Neural progenitor cell (in vitro differentiated cells): ENCODE data around the gene REEP3. TPM values are rescaled to one million over a fixed set of nuclear protein-coding genes. Genes with fewer than 3 reads are reported as not detected.

Experiments used
- DNase-seq: peaks from one replicate; pipeline ENCODE4 v3.0.0-alpha.2; 2016; ENCODE audit warnings: low spot score
- H2AFZ ChIP-seq: fragments of 200-600 bp; sonication (generic); replicated peaks from 2 replicates; pipeline ENCODE4 v1.6.1; 2016; ENCODE audit warnings: antibody characterized with exemption
- H3F3A ChIP-seq: fragments of 200-600 bp; sonication (generic); 2 replicates; pipeline ENCODE4 v1.6.1; 2016; ENCODE audit warnings: antibody characterized with exemption, low read depth
- H3K27ac ChIP-seq: fragments of 200-600 bp; sonication (generic); 2 replicates; pipeline ENCODE4 v1.5.1; 2016; ENCODE audit warnings: mild to moderate bottlenecking
- H3K27me3 ChIP-seq: fragments of 200-600 bp; sonication (generic); 2 replicates; pipeline ENCODE4 v1.6.1; 2016; ENCODE audit warnings: mild to moderate bottlenecking, moderate library complexity
- H3K36me3 ChIP-seq: fragments of 200-600 bp; sonication (generic); 2 replicates; pipeline ENCODE4 v1.5.1; 2016
- H3K4me1 ChIP-seq: fragments of 200-600 bp; sonication (generic); 2 replicates; pipeline ENCODE4 v1.6.1; 2016; ENCODE audit warnings: mixed run types
- H3K4me2 ChIP-seq: fragments of 200-600 bp; sonication (generic); 2 replicates; pipeline ENCODE4 v1.6.1; 2016
- H3K4me3 ChIP-seq: fragments of 200-600 bp; sonication (generic); 2 replicates; pipeline ENCODE4 v1.5.1; 2016
- H3K79me2 ChIP-seq: fragments of 200-600 bp; sonication (generic); 2 replicates; pipeline ENCODE4 v1.6.1; 2016; ENCODE audit warnings: low read depth
- H3K9ac ChIP-seq: fragments of 200-600 bp; sonication (generic); 2 replicates; pipeline ENCODE4 v1.6.1; 2016
- H3K9me3 ChIP-seq: fragments of 200-600 bp; sonication (generic); 2 replicates; pipeline ENCODE4 v1.5.1; 2016; ENCODE audit warnings: low read depth
- H4K20me1 ChIP-seq: fragments of 200-600 bp; sonication (generic); 2 replicates; pipeline ENCODE4 v1.6.1; 2016; ENCODE audit warnings: low read depth
- H3K27ac Mint-ChIP-seq: 3 replicates; pipeline ENCODE4 v1.8.0; 2021; ENCODE audit warnings: mixed read lengths
- H3K27me3 Mint-ChIP-seq: 2 replicates; pipeline ENCODE4 v1.8.0; 2022; ENCODE audit warnings: low read depth, mild to moderate bottlenecking, inconsistent platforms, moderate library complexity, mixed read lengths; ENCODE audit not compliant: insufficient read depth
- H3K36me3 Mint-ChIP-seq: 3 replicates; pipeline ENCODE4 v1.8.0; 2021; ENCODE audit warnings: mixed read lengths
- H3K4me1 Mint-ChIP-seq: 3 replicates; pipeline ENCODE4 v1.8.0; 2021; ENCODE audit warnings: mixed read lengths
- H3K4me3 Mint-ChIP-seq: 3 replicates; pipeline ENCODE4 v1.8.0; 2021; ENCODE audit warnings: mild to moderate bottlenecking, moderate library complexity, mixed read lengths
- H3K9me3 Mint-ChIP-seq: 3 replicates; pipeline ENCODE4 v1.8.0; 2020; ENCODE audit warnings: mixed read lengths
- EZH2 ChIP-seq: fragments of 200-600 bp; sonication (generic); IDR thresholded peaks from 2 replicates; pipeline ENCODE4 v1.6.1; 2017; ENCODE audit warnings: antibody characterized with exemption, mild to moderate bottlenecking, moderate library complexity
- EZH2phosphoT487 ChIP-seq: fragments of 200-600 bp; sonication (generic); IDR thresholded peaks from 2 replicates; pipeline ENCODE4 v1.6.1; 2017; ENCODE audit warnings: antibody characterized with exemption
- total RNA-seq: library from RNA; depleted of rRNA; stranded (reverse); fragments of >200 nt; gene quantifications from 2 replicates; pipeline ENCODE4 v1.2.3, GENCODE V29; 2015; ENCODE audit warnings: low replicate concordance
- TF ChIP-seq, protein P1 (sequence below): fragments of 200-600 bp; sonication (generic); IDR thresholded peaks from 2 replicates; pipeline ENCODE4 v1.5.1; 2017; ENCODE audit warnings: antibody characterized with exemption, mild to moderate bottlenecking

REEP3 gene
- total RNA-seq, 1 donor from 2014 or later, result 42.0 TPM

DNA sequence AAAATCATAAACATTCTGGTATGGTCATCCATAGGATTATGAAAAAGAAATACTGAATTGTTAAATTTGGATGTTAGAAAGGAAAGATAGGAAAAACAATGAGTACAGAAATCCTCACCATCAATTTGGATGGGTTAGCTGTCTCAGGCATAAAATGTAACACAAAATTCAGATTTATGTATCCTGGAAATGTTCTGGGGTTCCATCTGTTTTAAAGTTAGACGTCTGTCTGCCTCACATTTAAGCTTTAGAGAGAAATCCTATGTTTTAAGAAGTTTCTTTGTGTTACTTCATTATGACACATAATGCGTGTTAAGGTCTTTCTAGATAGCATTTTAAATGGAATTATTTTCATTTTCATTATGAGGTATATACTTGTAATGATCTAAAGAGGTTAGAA lies 103.5 kb downstream of the REEP3 start:
- TF ChIP-seq EZH2phosphoT487 (no peak), EZH2 (no peak)
- TF ChIP-seq, protein P1, sequence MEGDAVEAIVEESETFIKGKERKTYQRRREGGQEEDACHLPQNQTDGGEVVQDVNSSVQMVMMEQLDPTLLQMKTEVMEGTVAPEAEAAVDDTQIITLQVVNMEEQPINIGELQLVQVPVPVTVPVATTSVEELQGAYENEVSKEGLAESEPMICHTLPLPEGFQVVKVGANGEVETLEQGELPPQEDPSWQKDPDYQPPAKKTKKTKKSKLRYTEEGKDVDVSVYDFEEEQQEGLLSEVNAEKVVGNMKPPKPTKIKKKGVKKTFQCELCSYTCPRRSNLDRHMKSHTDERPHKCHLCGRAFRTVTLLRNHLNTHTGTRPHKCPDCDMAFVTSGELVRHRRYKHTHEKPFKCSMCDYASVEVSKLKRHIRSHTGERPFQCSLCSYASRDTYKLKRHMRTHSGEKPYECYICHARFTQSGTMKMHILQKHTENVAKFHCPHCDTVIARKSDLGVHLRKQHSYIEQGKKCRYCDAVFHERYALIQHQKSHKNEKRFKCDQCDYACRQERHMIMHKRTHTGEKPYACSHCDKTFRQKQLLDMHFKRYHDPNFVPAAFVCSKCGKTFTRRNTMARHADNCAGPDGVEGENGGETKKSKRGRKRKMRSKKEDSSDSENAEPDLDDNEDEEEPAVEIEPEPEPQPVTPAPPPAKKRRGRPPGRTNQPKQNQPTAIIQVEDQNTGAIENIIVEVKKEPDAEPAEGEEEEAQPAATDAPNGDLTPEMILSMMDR, result no peak
- Mint-ChIP-seq H3K4me1 (peaks cover 29% of the 10 kb centered on the region), H3K27me3 (no peaks in the 10 kb centered on the region), H3K4me3 (no peak overlapping the region), H3K27ac (no peak overlapping the region), H3K9me3 (no peaks in the 10 kb centered on the region), H3K36me3 (peaks cover 7% of the 10 kb centered on the region)
- no peak overlapping the region for H3K4me2 ChIP-seq
- H3K4me3 ChIP-seq, result no peak overlapping the region
- no peak for DNase-seq
- H2AFZ ChIP-seq, result no peak overlapping the region
- H3K9ac ChIP-seq, result no peak overlapping the region
- H3F3A ChIP-seq, result peaks cover 26% of the 10 kb centered on the region
- H4K20me1 ChIP-seq, result no peaks in the 10 kb centered on the region
- H3K27me3 ChIP-seq, result no peaks in the 10 kb centered on the region
- no peak overlapping the region for H3K27ac ChIP-seq
- H3K36me3 ChIP-seq, result no peaks in the 10 kb centered on the region
- H3K79me2 ChIP-seq, result no peaks in the 10 kb centered on the region
- H3K4me1 ChIP-seq, result peaks cover 19% of the 10 kb centered on the region
- no peaks in the 10 kb centered on the region for H3K9me3 ChIP-seq

GRCh38 chr10:63627396-63627795 lies 106.2 kb downstream of the REEP3 start:
- Histone ChIP-seq H3K9ac (no peak overlapping the region), H3K79me2 (no peaks in the 10 kb centered on the region), H3K27ac (no peak overlapping the region), H3K9me3 (no peaks in the 10 kb centered on the region), H4K20me1 (no peaks in the 10 kb centered on the region), H3K4me1 (peaks cover 25% of the 10 kb centered on the region), H3K27me3 (no peaks in the 10 kb centered on the region), H3K4me2 (no peak overlapping the region), H2AFZ (no peak overlapping the region), H3F3A (peaks cover 41% of the 10 kb centered on the region), H3K36me3 (no peaks in the 10 kb centered on the region), H3K4me3 (no peak overlapping the region)
- no peaks in the 10 kb centered on the region for H3K9me3 Mint-ChIP-seq
- no peak for TF ChIP-seq EZH2
- TF ChIP-seq, protein P1, result no peak
- TF ChIP-seq EZH2phosphoT487, result no peak
- H3K36me3 Mint-ChIP-seq, result peaks cover under 1% of the 10 kb centered on the region
- H3K27me3 Mint-ChIP-seq, result peaks cover 2% of the 10 kb centered on the region
- H3K4me1 Mint-ChIP-seq, result peaks cover 39% of the 10 kb centered on the region
- peak overlapping the region; percentile 83 for H3K27ac Mint-ChIP-seq
- no peak for DNase-seq
- no peak overlapping the region for H3K4me3 Mint-ChIP-seq

DNA sequence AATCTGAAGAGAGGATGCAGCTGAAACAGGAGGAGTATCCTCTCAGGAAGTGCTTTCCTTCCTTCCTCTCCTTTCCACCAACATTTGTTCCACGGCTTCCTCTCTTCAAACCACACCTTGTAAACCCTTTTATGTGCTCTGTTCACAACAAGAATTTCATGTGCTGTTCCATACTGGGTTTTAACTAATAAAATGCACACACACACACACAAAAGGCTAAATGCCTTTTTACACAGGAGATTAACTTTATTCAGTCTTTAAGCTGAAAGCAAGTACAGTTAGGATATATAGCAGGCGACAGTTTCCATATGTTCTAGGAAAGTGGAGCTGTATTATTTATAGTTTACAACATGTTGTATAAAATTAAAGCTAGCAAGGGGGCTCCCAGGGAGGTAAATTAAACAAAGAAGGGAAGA lies 106.7 kb downstream of the REEP3 start:
- Mint-ChIP-seq H3K4me3 (no peak overlapping the region), H3K27me3 (peaks cover 5% of the 10 kb centered on the region), H3K36me3 (no peaks in the 10 kb centered on the region), H3K4me1 (peaks cover 39% of the 10 kb centered on the region), H3K9me3 (no peaks in the 10 kb centered on the region), H3K27ac (peak overlapping the region; percentile 83)
- H3K9me3 ChIP-seq, result no peaks in the 10 kb centered on the region
- TF ChIP-seq EZH2phosphoT487 (no peak), EZH2 (no peak)
- TF ChIP-seq, protein P1, result no peak
- DNase-seq, result no peak
- peaks cover 25% of the 10 kb centered on the region for H3K4me1 ChIP-seq
- H3K4me3 ChIP-seq, result no peak overlapping the region
- no peaks in the 10 kb centered on the region for H4K20me1 ChIP-seq
- no peaks in the 10 kb centered on the region for H3K27me3 ChIP-seq
- H3K27ac ChIP-seq, result no peak overlapping the region
- peak overlapping the region; percentile 79 for H3K4me2 ChIP-seq
- H3K79me2 ChIP-seq, result no peaks in the 10 kb centered on the region
- no peak overlapping the region for H2AFZ ChIP-seq
- no peaks in the 10 kb centered on the region for H3K36me3 ChIP-seq
- H3F3A ChIP-seq, result peaks cover 41% of the 10 kb centered on the region
- H3K9ac ChIP-seq, result no peak overlapping the region
